ENCODE measurements around the gene E4F1. TPM values are rescaled to one million over a fixed set of nuclear protein-coding genes. Genes with fewer than 3 reads are reported as not detected.

Gene E4F1
- total and polyA plus RNA-seq, 10 of the 15 experiments (the other 5 are each of a cell fraction or from before 2014, with no cell fraction given) = 0.23 to 36.5 (median 14.5) TPM

GRCh38 chr16:2177101-2177500 lies 46.3 kb upstream of the E4F1 start:
- Histone ChIP-seq H3K4me1 (ENCODE audit: control insufficient read depth, insufficient read depth, low read length) (no peaks in the 10 kb centered on the region), H3K27ac (ENCODE audit: control insufficient read depth, insufficient read depth) (no peak overlapping the region), H3K9me3 (replicated peaks; ENCODE audit: control insufficient read depth, insufficient read depth, low read length) (no peaks in the 10 kb centered on the region), H3K79me2 (ENCODE audit: control insufficient read depth, insufficient read depth, low read length) (no peaks in the 10 kb centered on the region), H2AFZ (ENCODE audit: control insufficient read depth, low read depth, low read length) (no peak overlapping the region), H3K9ac (ENCODE audit: control insufficient read depth, insufficient read depth, low read length) (no peak overlapping the region), H3K27me3 (replicated peaks in 1 of 2; ENCODE audit: control insufficient read depth in 2 of 2, insufficient read depth in 2 of 2, low read length in 1 of 2) (no peaks in the 10 kb centered on the region), H4K20me1 (ENCODE audit: control insufficient read depth, insufficient read depth) (no peaks in the 10 kb centered on the region), H3K4me3 (no peak overlapping the region), H3K36me3 (ENCODE audit: control insufficient read depth in 2 of 2, insufficient read depth in 2 of 2, low read length in 1 of 2) (peaks cover 7% of the 10 kb centered on the region in 2 experiments; a peak in 3 of 4 replicates), H3K4me2 (ENCODE audit: control insufficient read depth, insufficient read depth) (no peak overlapping the region)
- no TSS peak for BruUV-seq (replicated peaks)
- ChIA-PET POLR2A (no interaction called here), RAD21 (ENCODE audit: unreplicated experiment) (no interaction called here), SMC1A (ENCODE audit: uncharacterized antibody, unreplicated experiment) (no interaction called here), CTCF (no interaction called here)
- ATAC-seq (no peak), DNase-seq (ENCODE audit: low read depth, low spot score) (no peak), FAIRE-seq (no peak)
- in situ Hi-C loops (cut with MboI) (no loop called here), intact Hi-C loops (cut with micrococcal nuclease; ENCODE audit: unreplicated experiment) (no loop called here)
- TF ChIP-seq FOXM1 (IDR thresholded peaks at IDR 0.05; ENCODE audit: low read depth, low read length) (no peak), MYC (IDR thresholded peaks at IDR 0.05; ENCODE audit: insufficient read depth, insufficient read length, insufficient replicate concordance, low read length, severe bottlenecking) (no peak), ZNF217 (IDR thresholded peaks at IDR 0.05) (no peak), CUX1 (IDR thresholded peaks at IDR 0.05; ENCODE audit: insufficient replicate concordance, low read depth, low read length) (no peak)
- TF ChIP-seq, protein P1, sequence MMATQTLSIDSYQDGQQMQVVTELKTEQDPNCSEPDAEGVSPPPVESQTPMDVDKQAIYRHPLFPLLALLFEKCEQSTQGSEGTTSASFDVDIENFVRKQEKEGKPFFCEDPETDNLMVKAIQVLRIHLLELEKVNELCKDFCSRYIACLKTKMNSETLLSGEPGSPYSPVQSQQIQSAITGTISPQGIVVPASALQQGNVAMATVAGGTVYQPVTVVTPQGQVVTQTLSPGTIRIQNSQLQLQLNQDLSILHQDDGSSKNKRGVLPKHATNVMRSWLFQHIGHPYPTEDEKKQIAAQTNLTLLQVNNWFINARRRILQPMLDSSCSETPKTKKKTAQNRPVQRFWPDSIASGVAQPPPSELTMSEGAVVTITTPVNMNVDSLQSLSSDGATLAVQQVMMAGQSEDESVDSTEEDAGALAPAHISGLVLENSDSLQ (IDR thresholded peaks at IDR 0.05) = no peak
- 85% methylated on average over 17 of the region's 18 CpGs for WGBS (ENCODE audit: insufficient coverage, insufficient replicate concordance, low lambda C conversion rate, missing lambda C conversion rate)
